IMR-90 (cell line): ENCODE measurements around the gene DDX41. TPM values are rescaled to one million over a fixed set of nuclear protein-coding genes. Genes with fewer than 3 reads are reported as not detected.

Experiments
- ATAC-seq: fragments of 200-7000 bp; cut with Tn5 transposase; 2 replicates; pipeline ENCODE4 v1.9.1; 2020; ENCODE audit warnings: low read depth, mild to moderate bottlenecking, moderate library complexity
- BruUV-seq: library from RNA; stranded (reverse); fragments of 400-500 nt; replicated peaks from 2 replicates; lab custom pipeline; 2021; lab: Mats Ljungman, UMichigan
- CTCF ChIA-PET: fragments of 300-600 bp; formaldehyde crosslinking; extraction: SDS; loops from one replicate; lab custom pipeline; 2021; ENCODE audit warnings: antibody characterized with exemption; lab: Yijun Ruan, JAX
- POLR2A ChIA-PET: fragments of 300-600 bp; sonication (Branson Sonifier 250); formaldehyde crosslinking; loops from one replicate; lab custom pipeline; 2022; ENCODE audit warnings: antibody characterized with exemption; ENCODE audit not compliant: unreplicated experiment; lab: Charles Lee
- DNase-seq: peaks from one replicate; pipeline ENCODE4 v3.0.0; 2013
- H2AFZ ChIP-seq: replicated peaks from 2 replicates; pipeline ENCODE3; 2013; ENCODE audit warnings: low read length, mild to moderate bottlenecking; ENCODE audit not compliant: poor library complexity
- H2AK5ac ChIP-seq: 2 replicates; pipeline ENCODE4 v1.6.1; 2013; ENCODE audit warnings: low read depth, low read length, inconsistent platforms
- H2AK9ac ChIP-seq: replicated peaks from 2 replicates; pipeline ENCODE3; 2013; ENCODE audit warnings: mild to moderate bottlenecking, low read depth, low read length, moderate library complexity; ENCODE audit not compliant: poor library complexity
- H2BK120ac ChIP-seq: 2 replicates; pipeline ENCODE4 v1.6.1; 2013; ENCODE audit warnings: low read depth, low read length, inconsistent platforms
- H2BK15ac ChIP-seq: 3 replicates; pipeline ENCODE4 v1.6.1; 2013; ENCODE audit warnings: low read depth, low read length, inconsistent platforms
- H2BK20ac ChIP-seq: 2 replicates; pipeline ENCODE4 v1.6.1; 2013; ENCODE audit warnings: low read depth, mild to moderate bottlenecking, inconsistent platforms, low read length, moderate library complexity
- H2BK5ac ChIP-seq: 2 replicates; pipeline ENCODE4 v1.6.1; 2013; ENCODE audit warnings: mild to moderate bottlenecking, low read depth, low read length, inconsistent platforms; ENCODE audit not compliant: poor library complexity, severe bottlenecking
- H3K14ac ChIP-seq: replicated peaks from 2 replicates; pipeline ENCODE4 v1.6.1; 2013; ENCODE audit warnings: low read depth, low read length, inconsistent platforms
- H3K18ac ChIP-seq: 2 replicates; pipeline ENCODE4 v1.6.1; 2013; ENCODE audit warnings: low read depth, low read length, control low read depth
- H3K23ac ChIP-seq: 2 replicates; pipeline ENCODE4 v1.6.1; 2013; ENCODE audit warnings: low read depth, low read length, inconsistent platforms
- H3K27ac ChIP-seq: 2 replicates; pipeline ENCODE4 v1.5.1; 2013; ENCODE audit warnings: mild to moderate bottlenecking, control low read depth, low read length; ENCODE audit not compliant: insufficient read depth
- H3K27me3 ChIP-seq: 2 replicates; pipeline ENCODE4 v1.6.1; 2013; ENCODE audit warnings: low read length; ENCODE audit not compliant: control insufficient read depth, insufficient read depth
- H3K36me3 ChIP-seq: 2 replicates; pipeline ENCODE4 v1.6.1; 2013; ENCODE audit warnings: low read length, mixed read lengths; ENCODE audit not compliant: control insufficient read depth, insufficient read depth
- H3K4ac ChIP-seq: 2 replicates; pipeline ENCODE4 v1.6.1; 2013; ENCODE audit warnings: low read depth, low read length, inconsistent platforms
- H3K4me1 ChIP-seq: 2 replicates; pipeline ENCODE4 v1.6.1; 2013; ENCODE audit warnings: low read length, mixed read lengths; ENCODE audit not compliant: control insufficient read depth, insufficient read depth
- H3K4me2 ChIP-seq: 2 replicates; pipeline ENCODE4 v1.6.1; 2013; ENCODE audit warnings: low read depth, mild to moderate bottlenecking, control low read depth, low read length, moderate library complexity
- H3K4me3 ChIP-seq: 2 replicates; pipeline ENCODE4 v1.5.1; 2013; ENCODE audit warnings: low read depth, mild to moderate bottlenecking, control low read depth, low read length, moderate library complexity; ENCODE audit not compliant: insufficient read depth
- H3K56ac ChIP-seq: 2 replicates; pipeline ENCODE4 v1.6.1; 2013; ENCODE audit warnings: low read length, inconsistent platforms; ENCODE audit not compliant: insufficient read depth; ENCODE audit errors: extremely low read depth
- H3K79me1 ChIP-seq, 2 experiments: 2 replicates each; pipeline ENCODE4 v1.6.1; 2013; ENCODE audit warnings: low read length in 2 of 2, inconsistent platforms in 1 of 2, low read depth in 1 of 2
- H3K9ac ChIP-seq: 2 replicates; pipeline ENCODE4 v1.6.1; 2013; ENCODE audit warnings: low read depth, low read length, control low read depth
- H3K9me1 ChIP-seq: 2 replicates; pipeline ENCODE4 v1.6.1; 2013; ENCODE audit warnings: low read length, inconsistent platforms; ENCODE audit not compliant: insufficient read depth
- H3K9me3 ChIP-seq: 2 replicates; pipeline ENCODE4 v1.6.1; 2013; ENCODE audit warnings: low read length; ENCODE audit not compliant: control insufficient read depth, insufficient read depth
- H4K20me1 ChIP-seq: 2 replicates; pipeline ENCODE4 v1.6.1; 2013; ENCODE audit warnings: low read length, inconsistent platforms; ENCODE audit not compliant: insufficient read depth
- H4K5ac ChIP-seq: 2 replicates; pipeline ENCODE4 v1.6.1; 2013; ENCODE audit warnings: mild to moderate bottlenecking, low read depth, low read length, control low read depth
- H4K8ac ChIP-seq, 2 experiments: 2 replicates each; pipeline ENCODE4 v1.6.1; 2013; ENCODE audit warnings: low read depth in 2 of 2, low read length in 2 of 2, control low read depth in 1 of 2, inconsistent platforms in 1 of 2
- H4K91ac ChIP-seq: 2 replicates; pipeline ENCODE4 v1.6.1; 2013; ENCODE audit warnings: low read depth, low read length, inconsistent platforms; ENCODE audit not compliant: insufficient read depth
- BHLHE40 ChIP-seq: fragments of 150-350 bp; IDR thresholded peaks from 2 replicates; pipeline ENCODE4 v1.6.1; 2016; ENCODE audit warnings: mild to moderate bottlenecking, low read depth, low read length
- CEBPB ChIP-seq: IDR thresholded peaks from 2 replicates; pipeline ENCODE4 v1.6.1; 2012; ENCODE audit warnings: low read depth, low read length, improper control_type of control experiment
- CHD1 ChIP-seq: IDR thresholded peaks from 2 replicates; pipeline ENCODE4 v1.6.1; 2012; ENCODE audit warnings: low read depth, low read length, improper control_type of control experiment
- FOS ChIP-seq: fragments of 150-350 bp; IDR thresholded peaks from 2 replicates; pipeline ENCODE4 v1.6.1; 2016; ENCODE audit warnings: low read depth, low read length
- MAFK ChIP-seq: IDR thresholded peaks from 2 replicates; pipeline ENCODE4 v1.6.1; 2012; ENCODE audit warnings: low read depth, low read length, improper control_type of control experiment
- MAZ ChIP-seq: IDR thresholded peaks from 2 replicates; pipeline ENCODE4 v1.6.1; 2012; ENCODE audit warnings: low read depth, mild to moderate bottlenecking, low read length, improper control_type of control experiment, moderate library complexity, borderline replicate concordance
- POLR2A ChIP-seq: IDR thresholded peaks from 2 replicates; pipeline ENCODE4 v1.6.1; 2012; ENCODE audit warnings: mild to moderate bottlenecking, low read depth, low read length
- RAD21 ChIP-seq: IDR thresholded peaks from 2 replicates; pipeline ENCODE4 v1.6.1; 2012; ENCODE audit warnings: low read length, improper control_type of control experiment
- USF2 ChIP-seq: fragments of 150-350 bp; IDR thresholded peaks from 2 replicates; pipeline ENCODE4 v1.6.1; 2017; ENCODE audit warnings: mild to moderate bottlenecking, antibody characterized with exemption, low read length, low read depth
- WGBS, 2 experiments: methylation state at CpG; one replicate each; pipeline versions ENCODE4 v1.1.5 to v1.1.7; 2013; ENCODE audit warnings: missing lambda C conversion rate in 2 of 2; ENCODE audit not compliant: insufficient read length in 1 of 2; ENCODE audit errors: extremely low coverage in 2 of 2; 5-methylcytosine and 5-hydroxymethylcytosine counted together
- dilution Hi-C: fragments of 300-500 bp; cut with HindIII; formaldehyde crosslinking; loops from one replicate; pipeline ENCODE4 v1.14.3; 2018; ENCODE audit warnings: low sequenced_read_pairs; ENCODE audit not compliant: unreplicated experiment
- in situ Hi-C: fragments of 300-500 bp; cut with MboI; formaldehyde crosslinking; loops from 3 replicates; pipeline ENCODE4 v1.14.3; 2019; ENCODE audit warnings: low sequenced_read_pairs, inconsistent platforms, mixed read lengths
- intact Hi-C: fragments of 100-400 bp; cut with micrococcal nuclease; formaldehyde crosslinking; loops from 2 replicates; pipeline ENCODE4 v1.10.0; 2022
- polyA plus RNA-seq, 3 experiments: library from polyadenylated mRNA; depleted of rRNA; stranded (reverse); fragments of >200 nt; gene quantifications; 2 replicates each; pipeline ENCODE4 v1.2.3, GENCODE V29; 2012; ENCODE audit warnings: low replicate concordance in 1 of 3
- total RNA-seq: library from RNA; depleted of rRNA; stranded (reverse); fragments of >200 nt; gene quantifications from 2 replicates; pipeline ENCODE4 v1.2.3, GENCODE V29; 2012
- TF ChIP-seq, protein P1 (sequence below): fragments of 150-350 bp; IDR thresholded peaks from 2 replicates; pipeline ENCODE4 v1.6.1; 2016; ENCODE audit warnings: low read depth, mild to moderate bottlenecking, low read length, moderate library complexity, borderline replicate concordance

The DDX41 gene
- total and polyA plus RNA-seq, 2 of the 4 experiments (the other 2 are of a cell fraction), result 130 to 170 TPM

GRCh38 chr5:177497292-177498012 is 19.3 kb downstream of the DDX41 start, which contains the start of gene PDLIM7 (continued):
- TF ChIP-seq MAZ, result peak; percentile 78; the same call in 1 of the 2 replicates
- no peak for TF ChIP-seq RAD21

DNA sequence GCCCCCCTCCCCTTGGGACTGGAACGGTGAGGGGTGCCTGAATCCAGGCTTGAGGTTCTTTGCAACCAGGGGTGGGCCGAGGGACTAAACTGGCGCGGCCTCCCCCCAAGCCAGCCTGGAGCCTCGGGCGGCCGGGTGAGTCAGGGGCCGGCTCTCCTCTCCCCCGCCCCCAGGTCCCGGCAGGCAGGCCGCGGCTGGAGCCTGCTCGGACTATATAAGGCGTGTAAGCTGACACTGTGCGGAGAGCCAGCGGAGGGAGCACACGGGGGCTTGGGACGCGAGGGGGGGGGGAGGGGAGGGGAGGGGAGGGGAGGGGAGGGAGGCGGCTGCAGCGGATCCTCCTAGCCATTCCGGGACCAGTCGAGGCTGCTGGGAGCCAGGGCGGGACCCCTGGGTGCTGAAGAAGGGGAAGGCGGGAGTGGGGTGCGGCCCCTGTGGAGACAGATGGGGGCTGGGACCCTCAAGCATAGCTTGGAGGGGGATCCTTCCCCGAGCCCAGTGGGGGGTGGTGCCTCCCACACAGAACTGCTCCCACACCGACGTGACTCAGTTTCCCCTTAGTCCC is 20.0 kb downstream of the DDX41 start:
- dilution Hi-C loops, result no loop called here
- H3K27ac ChIP-seq, result peak overlapping the region; percentile 100
- H3K18ac ChIP-seq, result peak overlapping the region; percentile 94
- H3K4me1 ChIP-seq, result peaks cover 40% of the 10 kb centered on the region
- no peaks in the 10 kb centered on the region for H3K9me3 ChIP-seq
- H2BK20ac ChIP-seq, result peak overlapping the region; percentile 41; the same call in 1 of the 2 replicates
- H3K56ac ChIP-seq, result peak overlapping the region; percentile 90
- H3K9me1 ChIP-seq, result peaks cover 9% of the 10 kb centered on the region
- no TSS peak for BruUV-seq
- ATAC-seq, result peak; percentile 27
- H3K4me3 ChIP-seq, result peak overlapping the region; percentile 91
- DNase-seq, result peak; percentile 94
- peak overlapping the region; percentile 82 for H3K4me2 ChIP-seq
- H2BK15ac ChIP-seq, result peak overlapping the region; percentile 68; the same call in 1 of the 3 replicates
- H3K36me3 ChIP-seq, result peaks cover 36% of the 10 kb centered on the region
- H4K8ac ChIP-seq, result peak overlapping the region; percentile 96 to 97
- H2AFZ ChIP-seq, result peak overlapping the region; percentile 82
- H3K27me3 ChIP-seq, result no peaks in the 10 kb centered on the region
- CTCF ChIA-PET, result interaction anchor here (0.7 to 1.0 kb wide), 3 partner anchors 93 to 106 kb away, joined by 3 to 4 read pairs (median 3); partner anchors contain the start of gene PFN3
- in situ Hi-C loops, result no loop called here
- H2BK120ac ChIP-seq, result peak overlapping the region; percentile 93
- H4K5ac ChIP-seq, result peak overlapping the region; percentile 95
- intact Hi-C loops, result loop anchor here (1.0 to 2.0 kb wide), 2 partner anchors 24 to 41 kb away; partner anchors contain the start of gene DBN1
- H3K14ac ChIP-seq, result peak overlapping the region; percentile 99
- peak overlapping the region; percentile 100 for H3K9ac ChIP-seq
- peak overlapping the region; percentile 100 for H3K4ac ChIP-seq
- POLR2A ChIA-PET, result interaction anchor here (0.6 to 1.3 kb wide), 6 partner anchors 19 to 529 kb away, joined by 3 to 4 read pairs (median 4); partner anchors contain the start of genes DDX41 and GRK6
- peaks cover 52% of the 10 kb centered on the region for H4K20me1 ChIP-seq
- peak overlapping the region; percentile 100 for H2AK9ac ChIP-seq
- TF ChIP-seq BHLHE40 (peak; percentile 2; the same call in 1 of the 2 replicates), MAZ (peak; percentile 95), FOS (peak; percentile 52; the same call in 1 of the 2 replicates), MAFK (no peak), CEBPB (no peak), USF2 (no peak), CHD1 (peak; percentile 25; the same call in 1 of the 2 replicates), POLR2A (peak; percentile 67; the same call in 1 of the 2 replicates)
- TF ChIP-seq, protein P1, sequence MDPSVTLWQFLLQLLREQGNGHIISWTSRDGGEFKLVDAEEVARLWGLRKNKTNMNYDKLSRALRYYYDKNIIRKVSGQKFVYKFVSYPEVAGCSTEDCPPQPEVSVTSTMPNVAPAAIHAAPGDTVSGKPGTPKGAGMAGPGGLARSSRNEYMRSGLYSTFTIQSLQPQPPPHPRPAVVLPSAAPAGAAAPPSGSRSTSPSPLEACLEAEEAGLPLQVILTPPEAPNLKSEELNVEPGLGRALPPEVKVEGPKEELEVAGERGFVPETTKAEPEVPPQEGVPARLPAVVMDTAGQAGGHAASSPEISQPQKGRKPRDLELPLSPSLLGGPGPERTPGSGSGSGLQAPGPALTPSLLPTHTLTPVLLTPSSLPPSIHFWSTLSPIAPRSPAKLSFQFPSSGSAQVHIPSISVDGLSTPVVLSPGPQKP, result no peak
- WGBS, 2 experiments, result 0% methylated on average over 3 of the region's 29 CpGs; no CpG with 5 or more reads in 1 of the 2 experiments
- peak overlapping the region; percentile 100 for H2BK5ac ChIP-seq
- peak overlapping the region; percentile 99 for H4K91ac ChIP-seq
- H3K79me1 ChIP-seq, result peaks cover 21 to 57% of the 10 kb centered on the region in 2 experiments
- peak overlapping the region; percentile 98 for H3K23ac ChIP-seq
- peak overlapping the region; percentile 100 for H2AK5ac ChIP-seq
